Measurements from ENCODE around the gene MAMLD1.

Gene MAMLD1

GRCh38 chrX:150436195-150436594 is 73.1 kb downstream of the MAMLD1 start:
- TF ChIP-seq CTCF (IDR thresholded peaks at IDR 0.05; ENCODE audit: insufficient read depth, low read depth, low read length, missing control alignments), result no peak
- DNase-seq (ENCODE audit: low read depth), result no peak
- no peak overlapping the region for H3K4me3 ChIP-seq (ENCODE audit: low read depth, low read length)

GRCh38 chrX:150438165-150438564 is 75.0 kb downstream of the MAMLD1 start:
- H3K4me3 ChIP-seq (ENCODE audit: low read depth, low read length), result no peak overlapping the region
- no peak for TF ChIP-seq CTCF (IDR thresholded peaks at IDR 0.05; ENCODE audit: insufficient read depth, low read depth, low read length, missing control alignments)
- no peak for DNase-seq (ENCODE audit: low read depth)

DNA sequence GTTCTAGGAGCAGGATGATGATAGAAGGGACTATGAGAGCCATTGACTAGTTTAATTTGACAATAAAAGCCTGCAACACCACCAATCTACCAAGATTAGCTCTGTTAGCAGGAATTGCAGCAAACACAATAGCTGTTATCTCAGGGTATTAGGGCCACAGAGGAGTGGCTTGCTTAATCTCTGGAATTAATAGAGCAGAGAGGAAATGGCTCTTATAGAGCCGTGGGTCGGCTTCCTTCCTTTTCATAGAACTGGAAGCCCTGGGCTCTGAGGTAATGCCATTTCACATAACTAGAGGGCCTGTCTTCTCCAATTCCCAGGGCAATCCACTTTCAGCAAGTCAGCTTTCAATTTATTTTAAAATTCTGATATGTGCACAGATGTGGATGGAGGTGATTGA is 83.0 kb downstream of the MAMLD1 start:
- no peak overlapping the region for H3K4me3 ChIP-seq (ENCODE audit: low read depth, low read length)
- no peak for TF ChIP-seq CTCF (IDR thresholded peaks at IDR 0.05; ENCODE audit: insufficient read depth, low read depth, low read length, missing control alignments)
- no peak for DNase-seq (ENCODE audit: low read depth)

DNA sequence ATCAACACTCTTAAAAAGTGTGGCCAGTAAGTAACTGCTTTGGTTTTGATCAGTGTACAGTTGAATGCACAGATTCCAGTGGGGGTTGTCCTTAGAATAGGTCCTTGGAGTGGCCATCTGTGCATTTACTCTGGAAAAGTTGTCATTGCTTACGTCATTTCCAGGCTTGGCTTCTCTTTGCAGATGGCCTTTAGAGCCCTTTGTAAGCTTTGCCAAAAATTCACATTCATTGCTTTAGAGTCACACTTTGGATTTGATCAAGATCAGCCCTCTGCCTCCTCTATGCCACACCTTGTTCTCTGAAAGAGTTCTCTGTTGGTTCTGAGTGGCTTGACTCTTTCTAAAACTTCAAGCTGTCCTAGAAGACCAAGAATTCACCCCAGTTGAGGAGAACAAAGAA is 83.9 kb downstream of the MAMLD1 start:
- no peak for TF ChIP-seq CTCF (IDR thresholded peaks at IDR 0.05; ENCODE audit: insufficient read depth, low read depth, low read length, missing control alignments)
- no peak for DNase-seq (ENCODE audit: low read depth)
- H3K4me3 ChIP-seq (ENCODE audit: low read depth, low read length), result no peak overlapping the region

DNA sequence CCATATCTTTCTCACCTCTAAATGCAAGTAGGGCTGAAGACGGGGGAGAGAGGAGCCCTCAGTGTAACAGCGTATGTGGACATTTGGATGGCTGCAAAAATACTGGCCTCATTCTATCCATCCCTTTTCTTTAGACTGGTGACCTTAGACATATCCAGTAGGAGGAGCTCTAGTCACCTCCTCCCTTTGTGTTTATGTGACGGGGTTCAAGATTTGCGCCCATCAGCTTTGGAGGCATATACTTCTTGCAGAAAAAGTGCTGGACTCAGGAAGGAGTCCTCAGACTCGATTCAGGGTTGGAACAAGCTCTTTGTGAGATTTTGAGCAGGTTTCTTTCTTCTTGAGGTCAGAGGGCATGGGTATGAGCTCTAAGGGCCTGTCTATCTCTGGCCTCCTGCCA is 86.2 kb downstream of the MAMLD1 start:
- no peak overlapping the region for H3K4me3 ChIP-seq (ENCODE audit: low read depth, low read length)
- DNase-seq (ENCODE audit: low read depth), result peak; percentile 1
- peak; percentile 24 for TF ChIP-seq CTCF (IDR thresholded peaks at IDR 0.05; ENCODE audit: insufficient read depth, low read depth, low read length, missing control alignments)

DNA sequence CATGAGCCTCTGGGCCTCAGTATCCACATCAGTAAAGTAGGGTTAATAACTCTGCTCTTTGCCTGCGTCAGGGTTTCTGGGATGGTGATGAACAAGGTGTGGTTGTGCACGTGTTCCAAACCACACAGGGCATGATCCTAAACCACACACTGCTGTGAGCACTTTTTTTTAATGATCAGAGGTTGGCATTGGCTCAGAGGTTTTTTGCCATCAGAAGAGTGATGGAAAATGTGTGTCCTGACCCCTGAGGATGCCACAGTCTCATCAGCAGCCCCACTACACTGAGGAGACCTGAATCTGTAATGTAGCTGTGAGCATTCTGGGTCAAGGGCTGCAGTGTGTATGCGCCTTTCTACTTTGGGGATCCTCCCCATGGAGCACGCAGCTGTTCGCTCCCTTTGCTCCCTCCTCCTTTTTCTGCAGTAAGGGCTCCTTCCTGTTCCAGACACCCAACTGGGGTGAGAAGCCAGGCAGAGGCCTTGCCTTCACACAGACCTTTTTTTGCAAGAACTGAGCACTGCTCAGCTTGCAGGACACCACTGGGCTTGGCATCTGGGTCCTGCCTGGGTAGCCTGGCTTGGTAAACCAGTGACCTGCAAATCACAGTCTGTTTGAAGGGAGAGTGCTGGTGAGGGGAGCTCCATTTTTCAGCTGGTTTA is 87.5 kb downstream of the MAMLD1 start:
- no peak for TF ChIP-seq CTCF (IDR thresholded peaks at IDR 0.05; ENCODE audit: insufficient read depth, low read depth, low read length, missing control alignments)
- no peak for DNase-seq (ENCODE audit: low read depth)
- no peak overlapping the region for H3K4me3 ChIP-seq (ENCODE audit: low read depth, low read length)

GRCh38 chrX:150451953-150452352 is 88.8 kb downstream of the MAMLD1 start:
- no peak for DNase-seq (ENCODE audit: low read depth)
- H3K4me3 ChIP-seq (ENCODE audit: low read depth, low read length), result no peak overlapping the region
- no peak for TF ChIP-seq CTCF (IDR thresholded peaks at IDR 0.05; ENCODE audit: insufficient read depth, low read depth, low read length, missing control alignments)
